ENCODE data around the gene RBPMS2. TPM values are rescaled to one million over a fixed set of nuclear protein-coding genes. Genes with fewer than 3 reads are reported as not detected.

The RBPMS2 gene
- total RNA-seq, 4 donors from 2014 or later = 0.22 to 5.4 (median 1.8) TPM

- Histone ChIP-seq H3K27me3 (peaks cover 0 to 6% of the 10 kb centered on the region in 2 donors), H3K36me3 (no peaks in the 10 kb centered on the region), H3K4me1 (peaks cover 0 to 3% (median 0%) of the 10 kb centered on the region in 4 donors), H3K9me3 (no peaks in the 10 kb centered on the region), H3K4me3 (no peak overlapping the region), H3K27ac (no peak overlapping the region)
- no peak for TF ChIP-seq EP300 (IDR thresholded peaks at IDR 0.05)
- no peak for TF ChIP-seq POLR2A (IDR thresholded peaks at IDR 0.05)
- no peak for TF ChIP-seq CTCF (IDR thresholded peaks at IDR 0.05)
- 77 to 78% methylated on average over 6 of the region's 6 CpGs for WGBS, 2 donors
- DNase-seq (ENCODE audit: low spot score in 2 of 2) = no peak
Observed at GRCh38 chr15:64810497-64811326, 35.3 kb upstream of the RBPMS2 start.

GRCh38 chr15:64809649-64810496 is 34.5 kb upstream of the RBPMS2 start:
- Histone ChIP-seq H3K4me3 (no peak overlapping the region), H3K4me1 (peaks cover 0 to 3% (median 0%) of the 10 kb centered on the region in 4 donors), H3K36me3 (no peaks in the 10 kb centered on the region), H3K9me3 (no peaks in the 10 kb centered on the region), H3K27ac (no peak overlapping the region), H3K27me3 (peaks cover 0 to 6% of the 10 kb centered on the region in 2 donors)
- no peak for TF ChIP-seq POLR2A (IDR thresholded peaks at IDR 0.05)
- TF ChIP-seq CTCF (IDR thresholded peaks at IDR 0.05) = peak; percentile 87 to 94 (median 90)
- DNase-seq (ENCODE audit: low spot score in 2 of 2) = peak; percentile 71 to 91
- WGBS, 2 donors = 29 to 31% methylated on average over 14 of the region's 14 CpGs

GRCh38 chr15:64808785-64809453 is 33.5 kb upstream of the RBPMS2 start:
- peaks cover 0 to 3% (median 0%) of the 10 kb centered on the region in 4 donors for H3K4me1 ChIP-seq
- no peaks in the 10 kb centered on the region for H3K36me3 ChIP-seq
- WGBS, 2 donors = 63 to 67% methylated on average over 9 to 10 of the region's 10 CpGs
- TF ChIP-seq POLR2A (IDR thresholded peaks at IDR 0.05) (no peak), CTCF (IDR thresholded peaks at IDR 0.05) (no peak), EP300 (IDR thresholded peaks at IDR 0.05) (no peak)
- no peaks in the 10 kb centered on the region for H3K9me3 ChIP-seq
- H3K4me3 ChIP-seq = no peak overlapping the region
- H3K27ac ChIP-seq = no peak overlapping the region
- peaks cover 0 to 6% of the 10 kb centered on the region in 2 donors for H3K27me3 ChIP-seq
- no peak for DNase-seq (ENCODE audit: low spot score in 2 of 2)

- Histone ChIP-seq H3K27me3 (peaks cover 0 to 6% of the 10 kb centered on the region in 2 donors), H3K4me3 (no peak overlapping the region), H3K9me3 (no peaks in the 10 kb centered on the region), H3K4me1 (peaks cover 0 to 3% (median 0%) of the 10 kb centered on the region in 4 donors), H3K27ac (no peak overlapping the region), H3K36me3 (no peaks in the 10 kb centered on the region)
- TF ChIP-seq CTCF (IDR thresholded peaks at IDR 0.05) = no peak
- TF ChIP-seq EP300 (IDR thresholded peaks at IDR 0.05) = no peak
- TF ChIP-seq POLR2A (IDR thresholded peaks at IDR 0.05) = no peak
- no peak for DNase-seq (ENCODE audit: low spot score in 2 of 2)
- 67 to 68% methylated on average over 5 to 6 of the region's 6 CpGs for WGBS, 2 donors
Observed at GRCh38 chr15:64807751-64808222, 32.4 kb upstream of the RBPMS2 start.
